ENCODE measurements around the gene SMYD1. TPM values are rescaled to one million over a fixed set of nuclear protein-coding genes. Genes with fewer than 3 reads are reported as not detected.

The SMYD1 gene
- total RNA-seq, 2 donors from 2014 or later: not detected

DNA sequence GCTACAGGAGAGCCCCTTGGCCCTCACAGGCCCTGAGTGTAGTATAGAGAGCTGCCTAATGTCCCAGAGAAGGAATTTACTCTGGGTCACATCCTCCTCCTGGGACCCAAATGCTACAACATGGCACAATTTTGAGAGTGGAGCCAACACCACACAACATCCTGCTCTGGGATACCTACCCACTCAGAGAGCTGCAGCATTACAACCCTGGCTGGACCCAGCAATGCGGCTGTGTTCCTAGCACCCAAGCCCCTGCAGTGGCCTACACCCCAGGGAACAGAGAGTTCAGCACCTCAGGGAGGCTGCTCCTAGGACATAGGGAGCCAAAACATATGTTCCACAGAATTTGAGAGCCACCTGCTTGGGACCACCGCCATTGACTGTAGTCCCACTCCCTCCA is 79.5 kb downstream of the SMYD1 start:
- Histone ChIP-seq H3K27ac (no peak overlapping the region), H3K4me1 (ENCODE audit: control insufficient read depth in 1 of 2, low read depth in 2 of 2) (no peaks in the 10 kb centered on the region), H3K36me3 (no peaks in the 10 kb centered on the region), H3K9me3 (peaks cover 14% of the 10 kb centered on the region), H3K4me3 (no peak overlapping the region), H3K27me3 (replicated peaks; ENCODE audit: insufficient read depth) (no peaks in the 10 kb centered on the region)
- TF ChIP-seq, protein P1, sequence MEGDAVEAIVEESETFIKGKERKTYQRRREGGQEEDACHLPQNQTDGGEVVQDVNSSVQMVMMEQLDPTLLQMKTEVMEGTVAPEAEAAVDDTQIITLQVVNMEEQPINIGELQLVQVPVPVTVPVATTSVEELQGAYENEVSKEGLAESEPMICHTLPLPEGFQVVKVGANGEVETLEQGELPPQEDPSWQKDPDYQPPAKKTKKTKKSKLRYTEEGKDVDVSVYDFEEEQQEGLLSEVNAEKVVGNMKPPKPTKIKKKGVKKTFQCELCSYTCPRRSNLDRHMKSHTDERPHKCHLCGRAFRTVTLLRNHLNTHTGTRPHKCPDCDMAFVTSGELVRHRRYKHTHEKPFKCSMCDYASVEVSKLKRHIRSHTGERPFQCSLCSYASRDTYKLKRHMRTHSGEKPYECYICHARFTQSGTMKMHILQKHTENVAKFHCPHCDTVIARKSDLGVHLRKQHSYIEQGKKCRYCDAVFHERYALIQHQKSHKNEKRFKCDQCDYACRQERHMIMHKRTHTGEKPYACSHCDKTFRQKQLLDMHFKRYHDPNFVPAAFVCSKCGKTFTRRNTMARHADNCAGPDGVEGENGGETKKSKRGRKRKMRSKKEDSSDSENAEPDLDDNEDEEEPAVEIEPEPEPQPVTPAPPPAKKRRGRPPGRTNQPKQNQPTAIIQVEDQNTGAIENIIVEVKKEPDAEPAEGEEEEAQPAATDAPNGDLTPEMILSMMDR (IDR thresholded peaks at IDR 0.05): no peak
- DNase-seq (ENCODE audit: low spot score): no peak
- ATAC-seq (ENCODE audit: insufficient number of reproducible peaks, low FRiP score, low read depth): no peak

- DNase-seq (ENCODE audit: low spot score) (no peak), ATAC-seq (ENCODE audit: insufficient number of reproducible peaks, low FRiP score, low read depth) (no peak)
- H3K4me1 ChIP-seq (ENCODE audit: control insufficient read depth in 1 of 2, low read depth in 2 of 2): no peaks in the 10 kb centered on the region
- no peak overlapping the region for H3K4me3 ChIP-seq
- no peaks in the 10 kb centered on the region for H3K36me3 ChIP-seq
- H3K9me3 ChIP-seq: peaks cover 24% of the 10 kb centered on the region
- no peaks in the 10 kb centered on the region for H3K27me3 ChIP-seq (replicated peaks; ENCODE audit: insufficient read depth)
- H3K27ac ChIP-seq: no peak overlapping the region
- TF ChIP-seq, protein P1 (IDR thresholded peaks at IDR 0.05): no peak
Observed at GRCh38 chr2:88148929-88149438, 81.4 kb downstream of the SMYD1 start.

DNA sequence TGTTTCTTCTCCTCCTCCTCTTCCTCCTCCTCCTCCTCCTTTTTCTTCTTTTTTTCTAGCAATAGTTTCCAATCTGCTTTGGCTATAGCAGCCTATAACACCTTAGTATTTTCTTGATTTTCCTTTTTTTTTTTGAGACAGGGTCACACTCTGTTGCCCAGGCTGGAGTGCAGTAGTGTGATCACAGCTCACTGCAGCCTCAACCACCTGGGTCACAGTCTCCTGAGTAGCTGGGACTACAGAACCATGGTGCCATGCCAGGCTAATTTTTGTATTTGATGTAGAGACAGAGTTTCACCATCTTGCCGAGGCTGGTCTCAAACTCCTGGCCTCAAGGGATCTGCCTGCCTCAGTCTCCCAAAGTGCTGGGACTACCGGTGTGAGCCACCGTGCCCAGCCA is 91.9 kb downstream of the SMYD1 start:
- TF ChIP-seq, protein P1 (IDR thresholded peaks at IDR 0.05): no peak
- ATAC-seq (ENCODE audit: insufficient number of reproducible peaks, low FRiP score, low read depth): no peak
- Histone ChIP-seq H3K4me3 (no peak overlapping the region), H3K27ac (no peak overlapping the region), H3K36me3 (no peaks in the 10 kb centered on the region), H3K27me3 (replicated peaks; ENCODE audit: insufficient read depth) (no peaks in the 10 kb centered on the region), H3K9me3 (no peaks in the 10 kb centered on the region), H3K4me1 (ENCODE audit: control insufficient read depth in 1 of 2, low read depth in 2 of 2) (no peaks in the 10 kb centered on the region)
- DNase-seq (ENCODE audit: low spot score): no peak

- no peak overlapping the region for H3K4me3 ChIP-seq
- TF ChIP-seq, protein P1 (IDR thresholded peaks at IDR 0.05): peak; percentile 71
- H3K4me1 ChIP-seq (ENCODE audit: control insufficient read depth in 1 of 2, low read depth in 2 of 2): no peaks in the 10 kb centered on the region
- no peaks in the 10 kb centered on the region for H3K27me3 ChIP-seq (replicated peaks; ENCODE audit: insufficient read depth)
- H3K9me3 ChIP-seq: no peaks in the 10 kb centered on the region
- DNase-seq (ENCODE audit: low spot score) (no peak), ATAC-seq (ENCODE audit: insufficient number of reproducible peaks, low FRiP score, low read depth) (no peak)
- H3K36me3 ChIP-seq: no peaks in the 10 kb centered on the region
- no peak overlapping the region for H3K27ac ChIP-seq
Observed at GRCh38 chr2:88159955-88160415, 92.4 kb downstream of the SMYD1 start.

DNA sequence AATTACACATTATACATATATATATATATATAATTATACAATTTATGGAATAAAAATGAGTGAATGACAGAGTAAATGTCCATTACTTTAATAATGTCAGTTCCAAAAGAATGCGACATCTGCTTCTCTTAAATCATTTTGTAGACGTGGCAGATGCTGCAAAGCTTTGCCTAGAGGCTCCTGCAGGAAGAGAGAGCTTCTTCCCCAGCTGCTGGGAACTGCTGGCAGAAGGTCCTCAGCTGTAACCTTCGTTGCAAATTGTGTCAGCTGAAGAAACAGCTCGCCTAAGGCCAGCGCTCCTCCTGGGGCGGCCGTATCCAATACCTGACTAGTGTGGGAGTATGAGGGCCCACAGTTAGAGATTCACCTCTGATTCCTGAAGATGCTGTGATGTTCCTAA is 92.9 kb downstream of the SMYD1 start:
- ATAC-seq (ENCODE audit: insufficient number of reproducible peaks, low FRiP score, low read depth): no peak
- no peaks in the 10 kb centered on the region for H3K4me1 ChIP-seq (ENCODE audit: control insufficient read depth in 1 of 2, low read depth in 2 of 2)
- H3K27me3 ChIP-seq (replicated peaks; ENCODE audit: insufficient read depth): no peaks in the 10 kb centered on the region
- TF ChIP-seq, protein P1 (IDR thresholded peaks at IDR 0.05): no peak
- H3K36me3 ChIP-seq: no peaks in the 10 kb centered on the region
- DNase-seq (ENCODE audit: low spot score): no peak
- no peaks in the 10 kb centered on the region for H3K9me3 ChIP-seq
- no peak overlapping the region for H3K4me3 ChIP-seq
- H3K27ac ChIP-seq: no peak overlapping the region

All from thoracic aorta (tissue), 2 donors.